ENCODE data around the gene ABCC9. TPM values are rescaled to one million over a fixed set of nuclear protein-coding genes. Genes with fewer than 3 reads are reported as not detected.

Gene ABCC9
- total RNA-seq, 3 donors from 2014 or later = 10.2 to 52.0 (median 27.5) TPM

- Histone ChIP-seq H3K27me3 (no peaks in the 10 kb centered on the region), H3K4me1 (no peaks in the 10 kb centered on the region), H3K9me3 (no peaks in the 10 kb centered on the region), H3K27ac (no peak overlapping the region), H3K4me3 (no peak overlapping the region), H3K36me3 (no peaks in the 10 kb centered on the region)
- no peak for TF ChIP-seq POLR2A (IDR thresholded peaks at IDR 0.05)
- TF ChIP-seq POLR2AphosphoS5 (IDR thresholded peaks at IDR 0.05) = no peak
- no peak for TF ChIP-seq CTCF (IDR thresholded peaks at IDR 0.05)
- DNase-seq (ENCODE audit: low spot score in 2 of 2) = no peak
- intact Hi-C loops (cut with DNase I; ENCODE audit: low total_unique reads) = no loop called here
These were observed 30.8 kb upstream of the ABCC9 start for GRCh38 chr12:21972055-21972454.

- no peaks in the 10 kb centered on the region for H3K4me1 ChIP-seq
- no peaks in the 10 kb centered on the region for H3K36me3 ChIP-seq
- H3K9me3 ChIP-seq = no peaks in the 10 kb centered on the region
- intact Hi-C loops (cut with DNase I; ENCODE audit: low total_unique reads) = no loop called here
- no peak for DNase-seq (ENCODE audit: low spot score in 2 of 2)
- no peak overlapping the region for H3K4me3 ChIP-seq
- no peak overlapping the region for H3K27ac ChIP-seq
- TF ChIP-seq POLR2A (IDR thresholded peaks at IDR 0.05) (no peak), POLR2AphosphoS5 (IDR thresholded peaks at IDR 0.05) (no peak), CTCF (IDR thresholded peaks at IDR 0.05) (no peak)
- H3K27me3 ChIP-seq = no peaks in the 10 kb centered on the region
These were observed 30.1 kb upstream of the ABCC9 start for GRCh38 chr12:21971344-21971743.

GRCh38 chr12:21962821-21963220 is 21.6 kb upstream of the ABCC9 start:
- intact Hi-C loops (cut with DNase I; ENCODE audit: low total_unique reads) = no loop called here

GRCh38 chr12:21962236-21962635 is 21.0 kb upstream of the ABCC9 start:
- Histone ChIP-seq H3K27ac (no peak overlapping the region), H3K4me1 (no peaks in the 10 kb centered on the region), H3K27me3 (no peaks in the 10 kb centered on the region), H3K9me3 (peaks cover 7 to 9% of the 10 kb centered on the region in 2 donors), H3K36me3 (no peaks in the 10 kb centered on the region), H3K4me3 (no peak overlapping the region)
- intact Hi-C loops (cut with DNase I; ENCODE audit: low total_unique reads) = no loop called here
- TF ChIP-seq CTCF (IDR thresholded peaks at IDR 0.05) (no peak), POLR2A (IDR thresholded peaks at IDR 0.05) (no peak), POLR2AphosphoS5 (IDR thresholded peaks at IDR 0.05) (no peak)
- no peak for DNase-seq (ENCODE audit: low spot score in 2 of 2)

More at GRCh38 chr12:21962821-21963220, 21.6 kb upstream of the ABCC9 start:
- Histone ChIP-seq H3K4me3 (no peak overlapping the region), H3K27me3 (no peaks in the 10 kb centered on the region), H3K27ac (no peak overlapping the region), H3K9me3 (peaks cover 7 to 9% of the 10 kb centered on the region in 2 donors), H3K36me3 (no peaks in the 10 kb centered on the region), H3K4me1 (no peaks in the 10 kb centered on the region)
- no peak for DNase-seq (ENCODE audit: low spot score in 2 of 2)
- no peak for TF ChIP-seq POLR2AphosphoS5 (IDR thresholded peaks at IDR 0.05)
- TF ChIP-seq CTCF (IDR thresholded peaks at IDR 0.05) = no peak
- no peak for TF ChIP-seq POLR2A (IDR thresholded peaks at IDR 0.05)

- Histone ChIP-seq H3K27me3 (no peaks in the 10 kb centered on the region), H3K4me3 (no peak overlapping the region), H3K9me3 (peaks cover 11 to 41% of the 10 kb centered on the region in 2 donors), H3K36me3 (no peaks in the 10 kb centered on the region), H3K27ac (no peak overlapping the region), H3K4me1 (no peaks in the 10 kb centered on the region)
- TF ChIP-seq POLR2A (IDR thresholded peaks at IDR 0.05) = no peak
- TF ChIP-seq POLR2AphosphoS5 (IDR thresholded peaks at IDR 0.05) = no peak
- no peak for TF ChIP-seq CTCF (IDR thresholded peaks at IDR 0.05)
- intact Hi-C loops (cut with DNase I; ENCODE audit: low total_unique reads) = no loop called here
- no peak for DNase-seq (ENCODE audit: low spot score in 2 of 2)
These were observed 9.4 kb upstream of the ABCC9 start for GRCh38 chr12:21950649-21951048.

All from breast epithelium (tissue), 4 donors.